ENCODE data around the gene SPO11.

Gene SPO11

GRCh38 chr20:57353351-57353750, 23.7 kb downstream of the SPO11 start:
- WGBS, 2 experiments (ENCODE audit: insufficient coverage in 2 of 2): 94 to 100% methylated on average over 8 of the region's 9 CpGs
- H3K4me1 ChIP-seq (ENCODE audit: control insufficient read depth, insufficient read depth, low read length, poor library complexity, severe bottlenecking): peaks cover 11% of the 10 kb centered on the region

DNA sequence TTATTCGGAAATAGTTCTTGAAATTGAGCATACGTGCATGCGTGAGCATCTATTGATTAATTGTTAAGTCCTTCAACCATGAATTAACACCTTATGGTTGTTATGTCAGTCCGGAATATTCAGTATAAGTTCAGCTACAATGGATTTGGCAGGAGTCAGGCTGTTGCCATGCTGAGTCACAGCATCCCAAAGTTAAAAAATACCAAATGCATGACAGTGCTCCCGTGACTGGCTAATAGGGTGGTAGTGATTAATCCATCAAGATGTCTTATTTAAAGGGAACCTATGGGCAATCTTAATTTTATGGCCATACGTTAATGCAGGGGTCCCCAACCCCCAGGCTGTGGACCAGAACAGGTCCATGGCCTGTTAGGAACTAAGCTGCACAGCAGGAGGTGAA, 31.9 kb downstream of the SPO11 start:
- no peak overlapping the region for H3K27ac ChIP-seq (ENCODE audit: low read depth, low read length, severe bottlenecking)
- 96 to 97% methylated on average over 4 of the region's 6 CpGs for WGBS, 2 experiments (ENCODE audit: insufficient coverage in 2 of 2)
- H3K4me1 ChIP-seq (ENCODE audit: control insufficient read depth, insufficient read depth, low read length, poor library complexity, severe bottlenecking): no peaks in the 10 kb centered on the region
- no peak overlapping the region for H3K4me3 ChIP-seq (ENCODE audit: extremely low read depth, insufficient read depth, low read length, poor library complexity, severe bottlenecking)
- H3K9me3 ChIP-seq (ENCODE audit: control insufficient read depth, low read length): no peaks in the 10 kb centered on the region
- peaks cover 13% of the 10 kb centered on the region for H3K36me3 ChIP-seq (ENCODE audit: control insufficient read depth, insufficient read depth, low read length)

More at GRCh38 chr20:57353351-57353750, 23.7 kb downstream of the SPO11 start:
- no peak overlapping the region for H3K27ac ChIP-seq (ENCODE audit: low read depth, low read length, severe bottlenecking)
- H3K4me3 ChIP-seq (ENCODE audit: extremely low read depth, insufficient read depth, low read length, poor library complexity, severe bottlenecking): no peak overlapping the region
- H3K9me3 ChIP-seq (ENCODE audit: control insufficient read depth, low read length): no peaks in the 10 kb centered on the region
- peaks cover 31% of the 10 kb centered on the region for H3K36me3 ChIP-seq (ENCODE audit: control insufficient read depth, insufficient read depth, low read length)

DNA sequence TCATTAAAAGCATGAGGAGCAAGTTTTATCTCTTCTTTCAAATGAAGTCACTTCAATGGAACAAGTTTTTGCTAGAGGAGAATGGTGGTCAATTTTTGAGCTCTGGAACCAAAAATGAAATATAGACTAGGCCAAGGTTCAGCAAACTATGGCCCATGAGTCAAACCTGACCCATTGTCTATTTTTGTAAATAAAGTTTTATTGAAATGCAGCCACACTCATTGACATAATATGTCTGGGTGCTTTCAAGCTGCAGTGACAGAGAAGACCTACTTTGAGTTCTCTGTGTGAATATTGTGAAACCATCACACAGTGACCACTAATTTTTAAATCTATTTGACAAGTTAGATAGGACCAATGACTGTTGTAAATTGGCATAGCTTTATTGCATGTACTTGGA, 34.8 kb downstream of the SPO11 start:
- no peak overlapping the region for H3K27ac ChIP-seq (ENCODE audit: low read depth, low read length, severe bottlenecking)
- H3K36me3 ChIP-seq (ENCODE audit: control insufficient read depth, insufficient read depth, low read length): peaks cover 41% of the 10 kb centered on the region
- no peak overlapping the region for H3K4me3 ChIP-seq (ENCODE audit: extremely low read depth, insufficient read depth, low read length, poor library complexity, severe bottlenecking)
- no peaks in the 10 kb centered on the region for H3K9me3 ChIP-seq (ENCODE audit: control insufficient read depth, low read length)
- no peaks in the 10 kb centered on the region for H3K4me1 ChIP-seq (ENCODE audit: control insufficient read depth, insufficient read depth, low read length, poor library complexity, severe bottlenecking)

- Histone ChIP-seq H3K36me3 (ENCODE audit: control insufficient read depth, insufficient read depth, low read length) (peaks cover 92% of the 10 kb centered on the region), H3K27ac (ENCODE audit: low read depth, low read length, severe bottlenecking) (no peak overlapping the region), H3K4me3 (ENCODE audit: extremely low read depth, insufficient read depth, low read length, poor library complexity, severe bottlenecking) (no peak overlapping the region), H3K9me3 (ENCODE audit: control insufficient read depth, low read length) (no peaks in the 10 kb centered on the region), H3K4me1 (ENCODE audit: control insufficient read depth, insufficient read depth, low read length, poor library complexity, severe bottlenecking) (no peaks in the 10 kb centered on the region)
- 88 to 97% methylated on average over 3 of the region's 3 CpGs for WGBS, 2 experiments (ENCODE audit: insufficient coverage in 2 of 2)
These were observed 40.0 kb downstream of the SPO11 start for GRCh38 chr20:57369596-57369995.

DNA sequence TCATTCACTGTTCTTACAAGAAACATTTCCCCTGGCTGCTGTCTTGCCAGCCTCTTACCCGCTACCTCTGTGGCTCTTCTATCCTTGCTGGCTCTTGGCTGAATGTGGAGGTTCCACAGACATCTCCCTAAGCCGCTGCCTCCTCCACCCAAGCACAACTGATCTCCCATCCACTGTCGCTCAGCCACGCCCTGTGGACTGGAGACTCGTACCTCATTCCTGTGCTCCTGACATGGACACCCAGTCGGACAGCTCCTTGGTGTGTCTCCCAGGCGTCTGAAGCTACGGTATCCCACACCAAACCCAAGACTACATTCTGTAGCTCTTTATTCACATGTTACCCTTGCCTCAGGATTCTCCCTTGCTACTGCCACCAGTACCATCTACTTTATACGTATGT, 40.7 kb downstream of the SPO11 start:
- no peak overlapping the region for H3K4me3 ChIP-seq (ENCODE audit: extremely low read depth, insufficient read depth, low read length, poor library complexity, severe bottlenecking)
- H3K4me1 ChIP-seq (ENCODE audit: control insufficient read depth, insufficient read depth, low read length, poor library complexity, severe bottlenecking): no peaks in the 10 kb centered on the region
- WGBS, 2 experiments (ENCODE audit: insufficient coverage in 2 of 2): 99 to 100% methylated on average over 5 to 7 of the region's 9 CpGs
- no peak overlapping the region for H3K27ac ChIP-seq (ENCODE audit: low read depth, low read length, severe bottlenecking)
- H3K9me3 ChIP-seq (ENCODE audit: control insufficient read depth, low read length): no peaks in the 10 kb centered on the region
- peaks cover 98% of the 10 kb centered on the region for H3K36me3 ChIP-seq (ENCODE audit: control insufficient read depth, insufficient read depth, low read length)

DNA sequence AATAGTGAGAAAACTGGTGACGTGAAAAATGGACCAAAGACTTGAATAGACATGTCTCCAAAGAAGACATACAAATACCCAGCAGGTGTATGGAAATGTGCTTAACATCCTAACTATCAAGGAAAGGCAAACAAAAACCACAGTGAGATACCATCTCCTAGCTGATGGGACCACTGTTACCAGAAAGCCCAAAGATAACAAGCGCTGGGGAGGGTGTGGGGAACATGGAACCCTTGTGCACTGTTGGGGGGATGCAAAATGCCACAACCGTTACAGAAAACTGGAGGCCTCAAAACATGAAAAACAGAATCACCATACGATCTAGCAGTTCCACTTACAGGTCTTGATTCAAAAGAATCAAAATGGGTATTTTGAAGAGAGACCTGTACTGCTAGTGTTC, 41.8 kb downstream of the SPO11 start:
- no peak overlapping the region for H3K27ac ChIP-seq (ENCODE audit: low read depth, low read length, severe bottlenecking)
- peaks cover 98% of the 10 kb centered on the region for H3K36me3 ChIP-seq (ENCODE audit: control insufficient read depth, insufficient read depth, low read length)
- no peaks in the 10 kb centered on the region for H3K9me3 ChIP-seq (ENCODE audit: control insufficient read depth, low read length)
- H3K4me3 ChIP-seq (ENCODE audit: extremely low read depth, insufficient read depth, low read length, poor library complexity, severe bottlenecking): no peak overlapping the region
- WGBS, 2 experiments (ENCODE audit: insufficient coverage in 2 of 2): 100% methylated on average over 2 of the region's 4 CpGs; no CpG with 5 or more reads in 1 of the 2 experiments
- no peaks in the 10 kb centered on the region for H3K4me1 ChIP-seq (ENCODE audit: control insufficient read depth, insufficient read depth, low read length, poor library complexity, severe bottlenecking)

GRCh38 chr20:57372157-57372556, 42.6 kb downstream of the SPO11 start:
- WGBS, 2 experiments (ENCODE audit: insufficient coverage in 2 of 2): 94 to 98% methylated on average over 7 to 9 of the region's 9 CpGs
- Histone ChIP-seq H3K36me3 (ENCODE audit: control insufficient read depth, insufficient read depth, low read length) (peaks cover 98% of the 10 kb centered on the region), H3K4me1 (ENCODE audit: control insufficient read depth, insufficient read depth, low read length, poor library complexity, severe bottlenecking) (no peaks in the 10 kb centered on the region), H3K9me3 (ENCODE audit: control insufficient read depth, low read length) (no peaks in the 10 kb centered on the region), H3K4me3 (ENCODE audit: extremely low read depth, insufficient read depth, low read length, poor library complexity, severe bottlenecking) (no peak overlapping the region), H3K27ac (ENCODE audit: low read depth, low read length, severe bottlenecking) (no peak overlapping the region)

DNA sequence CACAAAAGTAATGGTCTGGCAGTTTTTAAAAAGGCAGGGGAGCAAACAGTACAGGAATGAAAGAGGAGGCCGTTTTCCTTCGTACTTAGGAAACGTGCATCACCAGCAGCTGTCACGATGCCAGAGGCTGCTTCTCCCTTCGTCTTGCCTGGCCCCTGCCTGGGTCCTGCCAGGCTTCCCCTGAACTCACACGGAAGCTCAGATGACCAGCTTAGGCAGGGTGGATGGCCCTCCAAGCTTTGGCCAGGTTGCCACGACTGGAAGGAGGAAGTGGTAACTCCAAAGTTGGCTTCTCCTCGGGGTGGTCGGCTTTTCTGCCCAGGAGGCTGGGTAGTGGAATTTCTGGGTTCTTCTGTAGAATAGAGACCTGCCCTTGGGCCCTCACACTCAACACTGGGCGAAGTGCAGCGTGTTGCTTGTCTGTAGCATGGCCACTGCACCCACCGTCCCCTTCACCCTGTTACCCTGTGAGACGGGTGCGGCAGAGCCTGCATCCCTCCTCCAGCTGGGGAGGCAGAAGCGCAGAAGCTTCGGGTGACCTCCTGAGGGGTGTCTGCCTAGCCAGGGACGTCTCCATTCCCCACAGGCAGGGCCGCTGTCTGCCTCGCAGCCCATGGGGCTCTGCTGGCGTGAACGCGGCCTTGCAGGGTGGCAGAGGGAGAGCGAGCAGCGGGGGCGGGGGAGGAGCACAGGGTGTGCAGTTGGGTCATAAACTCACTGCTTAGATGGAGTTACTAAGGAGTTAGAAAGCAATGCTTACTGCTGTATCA, 43.2 kb downstream of the SPO11 start:
- no peak overlapping the region for H3K27ac ChIP-seq (ENCODE audit: low read depth, low read length, severe bottlenecking)
- WGBS, 2 experiments (ENCODE audit: insufficient coverage in 2 of 2): 89 to 97% methylated on average over 19 to 23 of the region's 25 CpGs
- no peaks in the 10 kb centered on the region for H3K4me1 ChIP-seq (ENCODE audit: control insufficient read depth, insufficient read depth, low read length, poor library complexity, severe bottlenecking)
- H3K4me3 ChIP-seq (ENCODE audit: extremely low read depth, insufficient read depth, low read length, poor library complexity, severe bottlenecking): no peak overlapping the region
- H3K36me3 ChIP-seq (ENCODE audit: control insufficient read depth, insufficient read depth, low read length): peaks cover 98% of the 10 kb centered on the region
- no peaks in the 10 kb centered on the region for H3K9me3 ChIP-seq (ENCODE audit: control insufficient read depth, low read length)

GRCh38 chr20:57374343-57374930, 44.8 kb downstream of the SPO11 start:
- Histone ChIP-seq H3K9me3 (ENCODE audit: control insufficient read depth, low read length) (no peaks in the 10 kb centered on the region), H3K4me1 (ENCODE audit: control insufficient read depth, insufficient read depth, low read length, poor library complexity, severe bottlenecking) (no peaks in the 10 kb centered on the region), H3K4me3 (ENCODE audit: extremely low read depth, insufficient read depth, low read length, poor library complexity, severe bottlenecking) (no peak overlapping the region), H3K36me3 (ENCODE audit: control insufficient read depth, insufficient read depth, low read length) (peaks cover 91% of the 10 kb centered on the region), H3K27ac (ENCODE audit: low read depth, low read length, severe bottlenecking) (no peak overlapping the region)
- WGBS, 2 experiments (ENCODE audit: insufficient coverage in 2 of 2): 92 to 93% methylated on average over 11 to 12 of the region's 12 CpGs

- Histone ChIP-seq H3K4me3 (ENCODE audit: extremely low read depth, insufficient read depth, low read length, poor library complexity, severe bottlenecking) (no peak overlapping the region), H3K4me1 (ENCODE audit: control insufficient read depth, insufficient read depth, low read length, poor library complexity, severe bottlenecking) (no peaks in the 10 kb centered on the region), H3K9me3 (ENCODE audit: control insufficient read depth, low read length) (no peaks in the 10 kb centered on the region), H3K27ac (ENCODE audit: low read depth, low read length, severe bottlenecking) (no peak overlapping the region), H3K36me3 (ENCODE audit: control insufficient read depth, insufficient read depth, low read length) (peaks cover 87% of the 10 kb centered on the region)
- WGBS, 2 experiments (ENCODE audit: insufficient coverage in 2 of 2): 90 to 93% methylated on average over 11 to 14 of the region's 14 CpGs
These were observed 45.5 kb downstream of the SPO11 start for GRCh38 chr20:57374931-57375651.
